Measurements from ENCODE around the gene CEMIP2. TPM values are rescaled to one million over a fixed set of nuclear protein-coding genes. Genes with fewer than 3 reads are reported as not detected.

Gene CEMIP2
- total and polyA plus RNA-seq, 2 donors (not counting 3 experiments of a cell fraction or from before 2014, with no cell fraction given): 41.6 to 44.3 TPM

DNA sequence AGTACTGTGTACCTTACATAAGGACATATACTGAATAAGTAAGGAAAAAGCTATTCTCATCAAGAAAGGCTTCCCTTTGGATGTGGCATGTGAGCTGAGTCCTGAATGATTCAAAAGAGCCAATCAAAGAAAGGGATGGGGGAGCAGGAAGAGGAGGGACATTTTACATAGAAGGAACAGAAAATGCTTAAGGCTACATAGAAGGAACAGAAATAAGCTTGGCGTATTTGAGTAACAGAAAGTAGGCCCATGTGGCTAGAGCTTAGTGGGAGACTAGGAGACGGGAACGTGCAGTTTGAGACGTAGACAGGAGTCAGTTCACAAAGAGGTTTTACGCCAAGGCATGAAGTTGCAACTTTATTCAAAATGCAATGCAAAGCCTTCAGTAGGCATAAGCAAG lies 126.3 kb downstream of the CEMIP2 start:
- no peak overlapping the region for H2AFZ ChIP-seq (ENCODE audit: low read depth, low read length)
- no peak overlapping the region for H3K27ac ChIP-seq (ENCODE audit: insufficient read depth, low read depth, low read length)
- H4K20me1 ChIP-seq (replicated peaks; ENCODE audit: control insufficient read depth, extremely low read depth, insufficient read depth, low read length): no peaks in the 10 kb centered on the region
- H3K79me2 ChIP-seq (ENCODE audit: control insufficient read depth, insufficient read depth, low read length): no peaks in the 10 kb centered on the region
- intact Hi-C loops (cut with micrococcal nuclease): no loop called here
- ChIA-PET CTCF (interaction anchor here (1.1 kb wide), 1 partner anchor 74 kb away, joined by 4 read pairs; no protein-coding TSS in a partner anchor), POLR2A (no interaction called here)
- dilution Hi-C loops (cut with MboI; ENCODE audit: extremely low pct_ligation_motif_present, low sequenced_read_pairs): no loop called here
- H3K9me3 ChIP-seq (replicated peaks; ENCODE audit: control insufficient read depth, insufficient read depth, low read length): no peaks in the 10 kb centered on the region
- DNase-seq (ENCODE audit: low read depth, low spot score): no peak
- peaks cover 35% of the 10 kb centered on the region for H3K4me1 ChIP-seq (ENCODE audit: control insufficient read depth, extremely low read depth, insufficient read depth, low read length)
- H3K4me2 ChIP-seq (ENCODE audit: insufficient read depth, low read length): no peak overlapping the region
- TF ChIP-seq JUN (IDR thresholded peaks at IDR 0.05; ENCODE audit: borderline replicate concordance, insufficient read depth, insufficient read length, low read depth): no peak
- TF ChIP-seq, protein P1, sequence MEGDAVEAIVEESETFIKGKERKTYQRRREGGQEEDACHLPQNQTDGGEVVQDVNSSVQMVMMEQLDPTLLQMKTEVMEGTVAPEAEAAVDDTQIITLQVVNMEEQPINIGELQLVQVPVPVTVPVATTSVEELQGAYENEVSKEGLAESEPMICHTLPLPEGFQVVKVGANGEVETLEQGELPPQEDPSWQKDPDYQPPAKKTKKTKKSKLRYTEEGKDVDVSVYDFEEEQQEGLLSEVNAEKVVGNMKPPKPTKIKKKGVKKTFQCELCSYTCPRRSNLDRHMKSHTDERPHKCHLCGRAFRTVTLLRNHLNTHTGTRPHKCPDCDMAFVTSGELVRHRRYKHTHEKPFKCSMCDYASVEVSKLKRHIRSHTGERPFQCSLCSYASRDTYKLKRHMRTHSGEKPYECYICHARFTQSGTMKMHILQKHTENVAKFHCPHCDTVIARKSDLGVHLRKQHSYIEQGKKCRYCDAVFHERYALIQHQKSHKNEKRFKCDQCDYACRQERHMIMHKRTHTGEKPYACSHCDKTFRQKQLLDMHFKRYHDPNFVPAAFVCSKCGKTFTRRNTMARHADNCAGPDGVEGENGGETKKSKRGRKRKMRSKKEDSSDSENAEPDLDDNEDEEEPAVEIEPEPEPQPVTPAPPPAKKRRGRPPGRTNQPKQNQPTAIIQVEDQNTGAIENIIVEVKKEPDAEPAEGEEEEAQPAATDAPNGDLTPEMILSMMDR (IDR thresholded peaks at IDR 0.05; ENCODE audit: extremely low read depth in 1 of 2, insufficient read depth in 1 of 2, low read depth in 1 of 2, low read length in 2 of 2): no peak
- TF ChIP-seq EZH2 (IDR thresholded peaks at IDR 0.05; ENCODE audit: borderline replicate concordance, low read depth, low read length, severe bottlenecking): no peak
- no peak for TF ChIP-seq POLR2AphosphoS5 (IDR thresholded peaks at IDR 0.05; ENCODE audit: insufficient read depth, low read depth, low read length)
- no peak for TF ChIP-seq GATA2 (IDR thresholded peaks at IDR 0.05; ENCODE audit: insufficient read depth, insufficient read length, low read depth, low read length)
- no peak for TF ChIP-seq MYC (IDR thresholded peaks at IDR 0.05; ENCODE audit: low read depth, low read length)
- no peak for TF ChIP-seq POLR2A (IDR thresholded peaks at IDR 0.05; ENCODE audit: low read depth, low read length)
- TF ChIP-seq FOS (IDR thresholded peaks at IDR 0.05; ENCODE audit: borderline replicate concordance, insufficient read depth, low read length): no peak
- no TSS peak for BruUV-seq (replicated peaks)
- no peaks in the 10 kb centered on the region for H3K36me3 ChIP-seq (ENCODE audit: control insufficient read depth in 2 of 2, extremely low read depth in 1 of 2, insufficient read depth in 2 of 2, low read length in 2 of 2)
- H3K4me3 ChIP-seq (replicated peaks in 1 of 3; ENCODE audit: insufficient read depth in 1 of 3, low read depth in 1 of 3, low read length in 3 of 3): no peak overlapping the region
- FAIRE-seq: no peak
- no peaks in the 10 kb centered on the region for H3K9me1 ChIP-seq (replicated peaks; ENCODE audit: control insufficient read depth, extremely low read depth, insufficient read depth, low read length)
- H3K9ac ChIP-seq (replicated peaks; ENCODE audit: extremely low read depth, insufficient read depth, low read length): no peak overlapping the region
- no peaks in the 10 kb centered on the region for H3K27me3 ChIP-seq (ENCODE audit: control insufficient read depth in 2 of 2, insufficient read depth in 2 of 2, low read length in 2 of 2)
